HAP-1 (cell line): ENCODE measurements around the gene CCDC78.

Experiments used
- DNase-seq, 2 experiments: peaks; one replicate each; pipeline ENCODE4 v3.0.0-alpha.2; 2016 to 2020; ENCODE audit warnings: low spot score in 2 of 2
- H3K27me3 ChIP-seq: fragments of 250-450 bp; sonication (Bioruptor Pico); 2 replicates; pipeline ENCODE4 v1.5.1; 2020; ENCODE audit warnings: low read depth, mild to moderate bottlenecking, moderate library complexity
- H3K36me3 ChIP-seq: fragments of 250-450 bp; sonication (Bioruptor Pico); replicated peaks from 2 replicates; pipeline ENCODE4 v1.5.1; 2020; ENCODE audit warnings: mild to moderate bottlenecking
- H3K4me1 ChIP-seq: fragments of 250-450 bp; sonication (Bioruptor Pico); 2 replicates; pipeline ENCODE4 v1.5.1; 2020; ENCODE audit warnings: mild to moderate bottlenecking
- H3K4me3 ChIP-seq: fragments of 250-450 bp; sonication (Bioruptor Pico); 2 replicates; pipeline ENCODE4 v1.5.1; 2020; ENCODE audit warnings: mild to moderate bottlenecking, moderate library complexity
- H3K9me3 ChIP-seq: fragments of 250-450 bp; sonication (Bioruptor Pico); 2 replicates; pipeline ENCODE4 v1.5.1; 2020; ENCODE audit warnings: mild to moderate bottlenecking, moderate library complexity
- in situ Hi-C: fragments of 300-500 bp; cut with MboI; formaldehyde crosslinking; loops from 3 replicates; pipeline ENCODE4 v1.14.3; 2020; ENCODE audit warnings: low sequenced_read_pairs, inconsistent platforms, mixed read lengths

CCDC78 gene

DNA sequence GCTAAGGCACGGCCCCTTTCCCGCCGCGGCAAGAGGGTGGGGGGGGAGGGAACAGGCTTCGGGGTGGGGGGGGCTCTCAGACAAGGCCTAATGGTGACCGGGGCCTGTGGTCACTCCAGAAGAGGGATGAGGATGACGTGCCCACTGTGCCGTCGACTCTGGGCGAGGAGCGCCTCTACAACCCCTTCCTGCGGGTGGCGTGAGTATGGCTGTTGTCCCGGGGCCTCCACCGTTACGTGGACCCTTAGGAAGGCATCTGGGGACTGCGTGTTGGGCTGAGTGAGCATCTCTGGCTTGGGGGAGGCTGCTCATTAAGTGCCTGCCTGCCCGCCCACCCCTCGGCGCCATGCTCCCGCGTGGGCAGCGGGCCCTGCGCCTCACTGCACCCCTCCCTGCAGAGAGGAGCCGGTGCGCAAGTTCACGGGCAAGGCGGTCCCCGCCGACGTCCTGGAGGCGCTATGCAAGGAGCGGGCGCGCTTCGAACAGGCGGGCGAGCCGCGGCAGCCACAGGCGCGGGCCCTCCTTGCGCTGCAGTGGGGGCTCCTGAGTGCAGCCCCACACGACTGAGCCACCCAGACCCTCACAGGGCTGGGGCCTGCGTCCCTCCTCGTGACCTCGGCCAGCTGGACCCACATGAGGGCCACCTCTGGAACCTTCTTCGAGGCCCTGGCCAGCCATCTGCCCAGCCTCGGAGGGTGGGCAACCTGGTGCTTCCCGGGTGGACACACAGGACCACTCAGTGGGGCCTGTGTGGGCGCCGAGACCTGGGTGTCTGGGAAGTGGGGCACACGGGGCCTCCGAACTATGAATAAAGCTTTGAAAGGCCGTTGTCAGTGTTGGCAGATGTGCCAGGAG, 2.9 kb upstream of the CCDC78 start:
- Histone ChIP-seq H3K4me3 (peak overlapping the region; percentile 71), H3K9me3 (no peaks in the 10 kb centered on the region), H3K27me3 (no peaks in the 10 kb centered on the region), H3K36me3 (peaks cover 41% of the 10 kb centered on the region), H3K4me1 (peaks cover 5% of the 10 kb centered on the region)
- in situ Hi-C loops: no loop called here
- peak in 1 of 2 experiments; percentile 47 for DNase-seq

DNA sequence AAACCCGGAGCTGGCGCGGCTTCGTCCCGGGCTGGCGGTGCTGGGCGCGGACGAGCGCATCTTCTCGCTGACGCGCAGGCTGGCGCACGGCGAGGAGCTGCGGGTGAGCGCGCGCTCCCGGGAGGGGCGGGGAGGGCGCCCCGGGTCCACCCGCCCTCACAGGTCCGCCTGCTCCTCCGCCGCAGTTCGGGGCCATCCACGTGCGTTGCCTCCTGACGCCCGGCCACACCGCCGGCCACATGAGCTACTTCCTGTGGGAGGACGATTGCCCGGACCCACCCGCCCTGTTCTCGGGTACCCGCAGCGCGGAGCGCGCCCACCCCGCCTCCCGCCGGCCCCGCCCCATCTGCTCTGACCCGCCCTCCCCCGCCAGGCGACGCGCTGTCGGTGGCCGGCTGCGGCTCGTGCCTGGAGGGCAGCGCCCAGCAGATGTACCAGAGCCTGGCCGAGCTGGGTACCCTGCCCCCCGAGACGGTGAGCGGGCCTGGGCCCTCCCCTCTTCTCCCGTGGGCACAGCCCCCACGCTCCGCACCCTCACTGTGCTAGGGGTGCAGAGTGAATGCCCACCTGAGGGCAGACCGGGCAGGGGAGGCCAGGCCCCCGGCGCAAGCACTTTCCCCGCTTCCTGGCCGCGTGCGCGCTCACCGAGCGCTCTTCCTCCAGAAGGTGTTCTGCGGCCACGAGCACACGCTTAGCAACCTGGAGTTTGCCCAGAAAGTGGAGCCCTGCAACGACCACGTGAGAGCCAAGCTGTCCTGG, 2.1 kb upstream of the CCDC78 start:
- Histone ChIP-seq H3K36me3 (peaks cover 35% of the 10 kb centered on the region), H3K27me3 (no peaks in the 10 kb centered on the region), H3K4me1 (peaks cover 5% of the 10 kb centered on the region), H3K4me3 (peak overlapping the region; percentile 71), H3K9me3 (no peaks in the 10 kb centered on the region)
- peak; percentile 82 to 94 for DNase-seq
- in situ Hi-C loops: no loop called here

GRCh38 chr16:727291-727977, 1.2 kb upstream of the CCDC78 start:
- Histone ChIP-seq H3K4me1 (peaks cover 5% of the 10 kb centered on the region), H3K27me3 (no peaks in the 10 kb centered on the region), H3K9me3 (no peaks in the 10 kb centered on the region), H3K36me3 (peaks cover 36% of the 10 kb centered on the region), H3K4me3 (peak overlapping the region; percentile 71)
- peak in 1 of 2 experiments; percentile 39 for DNase-seq
- in situ Hi-C loops: no loop called here

DNA sequence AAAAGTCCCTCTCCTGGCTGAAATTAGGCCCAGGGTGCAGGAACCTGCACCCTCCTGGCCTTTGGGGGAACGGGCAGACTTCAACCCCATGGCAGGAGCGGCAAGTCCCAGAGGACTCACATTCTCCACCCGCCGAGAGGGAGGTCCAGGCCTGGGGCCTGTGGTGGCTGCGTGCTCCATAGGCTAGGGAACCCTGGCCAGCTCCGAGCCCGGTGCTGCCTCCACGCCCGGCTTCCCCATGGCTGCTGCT, 130 bp downstream of the CCDC78 start:
- H3K27me3 ChIP-seq: no peaks in the 10 kb centered on the region
- no peaks in the 10 kb centered on the region for H3K9me3 ChIP-seq
- peak in 1 of 2 experiments; percentile 40 for DNase-seq
- H3K4me1 ChIP-seq: peaks cover 12% of the 10 kb centered on the region
- no peak overlapping the region; the same call in 1 of the 2 replicates for H3K4me3 ChIP-seq
- in situ Hi-C loops: no loop called here
- peaks cover 35% of the 10 kb centered on the region for H3K36me3 ChIP-seq

- no peak for DNase-seq
- Histone ChIP-seq H3K36me3 (peaks cover 31% of the 10 kb centered on the region), H3K9me3 (no peaks in the 10 kb centered on the region), H3K27me3 (no peaks in the 10 kb centered on the region), H3K4me1 (peaks cover 12% of the 10 kb centered on the region), H3K4me3 (no peak overlapping the region)
- in situ Hi-C loops: no loop called here
Measured at GRCh38 chr16:725463-726187, 618 bp downstream of the CCDC78 start.

DNA sequence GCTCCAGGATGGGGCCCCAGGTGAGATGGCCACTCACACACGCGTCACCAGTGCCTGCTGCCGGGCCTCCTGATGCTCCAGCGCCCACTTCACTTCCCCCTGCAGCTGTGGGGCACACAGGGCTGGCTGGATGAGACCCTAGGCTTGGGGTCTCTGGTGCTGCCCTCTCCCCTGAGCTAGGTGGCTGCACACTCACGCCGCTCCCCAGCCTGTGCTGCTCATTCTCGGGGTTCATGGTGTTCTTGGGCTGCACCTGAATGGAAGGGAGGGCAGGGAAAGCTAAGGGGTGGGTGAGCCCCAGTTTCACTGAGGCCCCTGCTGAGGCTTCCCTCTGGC, 1.2 kb downstream of the CCDC78 start:
- H3K9me3 ChIP-seq: no peaks in the 10 kb centered on the region
- no peak for DNase-seq
- H3K27me3 ChIP-seq: no peaks in the 10 kb centered on the region
- H3K4me3 ChIP-seq: no peak overlapping the region
- H3K4me1 ChIP-seq: peaks cover 16% of the 10 kb centered on the region
- peaks cover 26% of the 10 kb centered on the region for H3K36me3 ChIP-seq
- in situ Hi-C loops: no loop called here

GRCh38 chr16:724188-725040, 1.8 kb downstream of the CCDC78 start:
- in situ Hi-C loops: no loop called here
- peaks cover 20% of the 10 kb centered on the region for H3K36me3 ChIP-seq
- no peak for DNase-seq
- H3K4me1 ChIP-seq: peaks cover 19% of the 10 kb centered on the region
- no peaks in the 10 kb centered on the region for H3K9me3 ChIP-seq
- no peaks in the 10 kb centered on the region for H3K27me3 ChIP-seq
- no peak overlapping the region for H3K4me3 ChIP-seq

DNA sequence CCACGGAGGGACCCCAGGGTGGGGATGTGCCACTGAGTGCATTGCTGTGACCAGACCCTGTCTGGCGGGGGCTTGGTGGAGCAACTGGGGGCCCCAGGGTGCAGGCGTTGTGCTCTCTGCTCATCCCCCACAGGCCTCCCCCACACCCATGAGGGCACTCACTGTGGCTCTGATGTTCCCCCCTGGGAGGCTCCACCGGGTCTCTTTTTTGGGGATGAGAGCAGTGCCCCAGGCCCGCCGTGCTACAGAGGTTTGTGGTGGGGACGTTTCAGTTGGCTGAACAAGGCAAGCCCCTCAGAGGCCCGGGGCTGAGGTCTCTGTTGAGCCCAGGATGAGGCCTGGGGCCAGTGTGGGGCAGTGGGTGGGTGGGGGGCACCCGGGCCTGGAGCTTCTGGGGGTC, 2.5 kb downstream of the CCDC78 start:
- H3K4me3 ChIP-seq: no peak overlapping the region
- H3K9me3 ChIP-seq: no peaks in the 10 kb centered on the region
- peaks cover 14% of the 10 kb centered on the region for H3K4me1 ChIP-seq
- in situ Hi-C loops: no loop called here
- DNase-seq: no peak
- peaks cover 16% of the 10 kb centered on the region for H3K36me3 ChIP-seq
- H3K27me3 ChIP-seq: no peaks in the 10 kb centered on the region

DNA sequence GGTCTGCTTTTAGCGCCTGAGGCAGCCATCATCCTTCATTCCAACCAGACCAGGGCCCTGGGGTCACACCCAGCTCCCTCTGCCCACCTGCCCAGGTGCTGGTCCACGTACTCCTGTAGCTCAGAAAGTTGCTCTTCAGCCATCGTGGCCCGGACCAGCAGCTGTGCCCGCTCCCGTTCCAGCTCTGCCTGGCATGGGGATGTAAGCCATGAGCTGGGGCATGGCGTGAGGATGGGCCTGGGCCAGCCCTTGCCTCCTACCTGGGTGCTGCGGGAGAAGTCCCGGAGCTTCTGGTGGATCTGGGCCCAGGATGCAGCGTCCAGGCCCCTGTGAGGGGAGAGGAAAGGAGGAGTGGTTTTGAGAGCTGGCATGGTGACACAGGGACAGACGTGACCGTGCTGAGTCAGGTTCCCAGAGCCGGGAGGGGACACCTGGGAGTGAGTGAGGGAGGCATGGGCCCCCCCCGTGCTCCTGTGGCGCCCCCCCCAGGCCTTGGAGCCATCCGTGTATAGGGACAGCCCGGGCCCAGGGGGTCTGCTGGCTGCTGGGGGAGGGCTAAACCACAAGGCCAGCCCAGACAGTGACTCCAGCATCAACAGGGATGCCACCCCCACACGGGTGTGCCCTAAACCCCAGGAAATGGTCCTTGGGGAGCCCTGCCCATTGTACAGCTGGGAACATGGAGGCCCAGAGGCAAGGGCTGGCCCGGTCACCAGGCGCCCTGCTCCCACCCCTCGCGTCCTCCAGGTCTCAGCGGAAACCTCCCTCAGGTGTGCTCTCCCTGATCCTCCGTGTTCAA, 3.2 kb downstream of the CCDC78 start:
- peaks cover 14% of the 10 kb centered on the region for H3K4me1 ChIP-seq

DNA sequence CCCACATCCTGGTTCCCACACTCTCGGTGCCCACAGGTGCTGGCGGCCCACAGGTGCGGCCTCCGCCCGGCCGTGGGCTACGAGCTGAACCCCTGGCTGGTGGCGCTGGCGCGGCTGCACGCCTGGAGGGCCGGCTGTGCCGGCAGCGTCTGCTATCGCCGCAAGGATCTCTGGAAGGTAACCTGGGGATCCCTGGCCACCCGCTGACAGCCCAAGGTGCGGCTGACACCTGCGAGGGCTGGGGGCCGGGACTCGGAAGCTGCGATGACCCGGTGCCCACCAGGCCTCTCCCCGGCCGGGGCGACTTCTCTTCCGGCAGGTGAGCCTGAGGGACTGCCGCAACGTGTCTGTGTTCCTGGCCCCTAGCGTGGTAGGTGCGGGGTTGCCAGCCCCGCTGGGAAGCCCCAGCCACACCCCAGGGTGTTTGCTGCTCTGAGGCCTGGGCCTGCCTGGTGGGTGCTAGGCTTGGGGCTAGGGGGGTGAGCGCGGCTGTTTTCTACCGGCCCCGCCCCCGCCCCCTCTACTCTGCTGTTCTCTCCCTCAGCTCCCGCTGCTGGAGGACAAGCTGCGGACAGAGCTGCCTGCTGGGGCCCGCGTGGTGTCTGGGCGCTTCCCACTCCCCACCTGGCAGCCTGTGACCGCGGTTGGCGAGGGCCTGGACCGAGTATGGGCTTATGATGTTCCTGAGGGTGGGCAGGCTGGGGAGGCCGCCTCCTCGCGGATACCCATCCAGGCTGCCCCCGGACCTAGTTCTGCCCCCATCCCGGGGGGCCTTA, 4.3 kb downstream of the CCDC78 start:
- peak overlapping the region; percentile 75 for H3K4me3 ChIP-seq
- DNase-seq: no peak
- H3K9me3 ChIP-seq: no peaks in the 10 kb centered on the region
- H3K36me3 ChIP-seq: peaks cover 16% of the 10 kb centered on the region
- peaks cover 14% of the 10 kb centered on the region for H3K4me1 ChIP-seq
- H3K27me3 ChIP-seq: no peaks in the 10 kb centered on the region
- in situ Hi-C loops: no loop called here

More for the DNA sequence above, 3.2 kb downstream of the CCDC78 start:
- in situ Hi-C loops: no loop called here
- Histone ChIP-seq H3K4me3 (no peak overlapping the region), H3K9me3 (no peaks in the 10 kb centered on the region), H3K27me3 (no peaks in the 10 kb centered on the region), H3K36me3 (peaks cover 16% of the 10 kb centered on the region)
- DNase-seq: no peak

GRCh38 chr16:720990-721764, 5.1 kb downstream of the CCDC78 start, which contains the start of gene ANTKMT:
ANTKMT (plus strand) TSS chr16:721146; CDS start chr16:721275, 129 bp downstream.
- Histone ChIP-seq H3K4me1 (peaks cover 19% of the 10 kb centered on the region), H3K27me3 (no peaks in the 10 kb centered on the region), H3K36me3 (peaks cover 20% of the 10 kb centered on the region), H3K4me3 (peak within 1 kb of the TSS; percentile 75), H3K9me3 (no peaks in the 10 kb centered on the region)
- in situ Hi-C loops: no loop called here
- DNase-seq: peak; percentile 81 to 96
